ENCODE results near the gene CACNA1C. TPM values are rescaled to one million over a fixed set of nuclear protein-coding genes. Genes with fewer than 3 reads are reported as not detected.

CACNA1C gene
- total and polyA plus RNA-seq, 10 of the 15 experiments (the other 5 are each of a cell fraction or from before 2014, with no cell fraction given): under 0.01 to 0.15 (median 0.09) TPM; not detected in 5

DNA sequence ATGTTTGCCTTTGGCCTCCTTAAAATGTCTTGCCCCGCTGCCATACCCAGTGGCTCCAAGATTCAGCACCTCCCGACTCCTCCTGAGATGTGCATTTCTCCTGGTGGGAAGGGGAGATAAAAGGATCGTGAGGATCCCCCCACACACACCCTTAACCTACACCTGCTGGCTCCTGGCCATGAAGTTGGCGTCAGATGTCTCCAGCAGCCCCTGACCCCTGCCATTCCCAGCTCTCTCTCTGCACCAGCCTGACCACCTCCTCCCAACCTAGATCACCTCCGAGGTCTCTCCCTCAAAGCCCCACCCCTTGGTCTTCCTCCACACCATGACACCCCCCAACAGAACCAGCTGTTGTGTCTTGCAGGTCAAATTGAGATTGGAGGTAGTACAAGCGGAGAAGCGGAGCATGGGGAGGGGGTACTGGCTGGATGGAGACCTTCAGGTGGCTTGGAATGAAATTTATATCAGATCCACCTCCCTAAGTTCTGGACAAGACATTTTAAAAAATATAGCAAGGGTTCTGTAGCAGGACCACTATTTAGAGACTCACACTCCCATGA, 590.9 kb downstream of the CACNA1C start:
- Histone ChIP-seq H4K20me1 (ENCODE audit: control insufficient read depth, insufficient read depth) (no peaks in the 10 kb centered on the region), H3K4me3 (no peak overlapping the region), H3K4me1 (ENCODE audit: control insufficient read depth, insufficient read depth, low read length) (no peaks in the 10 kb centered on the region), H3K36me3 (ENCODE audit: control insufficient read depth in 2 of 2, insufficient read depth in 2 of 2, low read length in 1 of 2) (no peaks in the 10 kb centered on the region), H2AFZ (ENCODE audit: control insufficient read depth, low read depth, low read length) (no peak overlapping the region), H3K27ac (ENCODE audit: control insufficient read depth, insufficient read depth) (no peak overlapping the region), H3K9me3 (replicated peaks; ENCODE audit: control insufficient read depth, insufficient read depth, low read length) (no peaks in the 10 kb centered on the region), H3K79me2 (ENCODE audit: control insufficient read depth, insufficient read depth, low read length) (no peaks in the 10 kb centered on the region), H3K9ac (ENCODE audit: control insufficient read depth, insufficient read depth, low read length) (no peak overlapping the region), H3K27me3 (replicated peaks in 1 of 2; ENCODE audit: control insufficient read depth in 2 of 2, insufficient read depth in 2 of 2, low read length in 1 of 2) (peaks cover 4 to 18% of the 10 kb centered on the region in 2 experiments), H3K4me2 (ENCODE audit: control insufficient read depth, insufficient read depth) (no peak overlapping the region)
- POLR2A ChIA-PET: no interaction called here
- RAD21 ChIA-PET (ENCODE audit: unreplicated experiment): no interaction called here
- TF ChIP-seq BHLHE40 (IDR thresholded peaks at IDR 0.05; ENCODE audit: borderline replicate concordance in 1 of 2, low read depth in 2 of 2, low read length in 1 of 2) (no peak), CREM (IDR thresholded peaks at IDR 0.05; ENCODE audit: low read depth) (no peak), MXI1 (IDR thresholded peaks at IDR 0.05; ENCODE audit: low read depth, low read length) (no peak), CBX5 (IDR thresholded peaks at IDR 0.05; ENCODE audit: low read depth) (no peak), NR2C1 (IDR thresholded peaks at IDR 0.05) (no peak), RFX5 (IDR thresholded peaks at IDR 0.05; ENCODE audit: low read depth, low read length) (no peak), ZZZ3 (IDR thresholded peaks at IDR 0.05; ENCODE audit: control insufficient read depth, insufficient read length, low read depth) (no peak), YBX1 (IDR thresholded peaks at IDR 0.05) (no peak), STAT1 (conservative IDR thresholded peaks at IDR 0.05) (no peak), FOS (IDR thresholded peaks at IDR 0.05; ENCODE audit: borderline replicate concordance, extremely low read depth, insufficient read length) (no peak), CBFB (IDR thresholded peaks at IDR 0.05; ENCODE audit: low read depth) (no peak), MTA2 (IDR thresholded peaks at IDR 0.05; ENCODE audit: low read depth) (no peak), IRF4 (IDR thresholded peaks at IDR 0.05; ENCODE audit: low read depth, low read length) (no peak), TAF1 (IDR thresholded peaks at IDR 0.05; ENCODE audit: borderline replicate concordance, low read depth, low read length) (no peak)
- TF ChIP-seq, protein P1, sequence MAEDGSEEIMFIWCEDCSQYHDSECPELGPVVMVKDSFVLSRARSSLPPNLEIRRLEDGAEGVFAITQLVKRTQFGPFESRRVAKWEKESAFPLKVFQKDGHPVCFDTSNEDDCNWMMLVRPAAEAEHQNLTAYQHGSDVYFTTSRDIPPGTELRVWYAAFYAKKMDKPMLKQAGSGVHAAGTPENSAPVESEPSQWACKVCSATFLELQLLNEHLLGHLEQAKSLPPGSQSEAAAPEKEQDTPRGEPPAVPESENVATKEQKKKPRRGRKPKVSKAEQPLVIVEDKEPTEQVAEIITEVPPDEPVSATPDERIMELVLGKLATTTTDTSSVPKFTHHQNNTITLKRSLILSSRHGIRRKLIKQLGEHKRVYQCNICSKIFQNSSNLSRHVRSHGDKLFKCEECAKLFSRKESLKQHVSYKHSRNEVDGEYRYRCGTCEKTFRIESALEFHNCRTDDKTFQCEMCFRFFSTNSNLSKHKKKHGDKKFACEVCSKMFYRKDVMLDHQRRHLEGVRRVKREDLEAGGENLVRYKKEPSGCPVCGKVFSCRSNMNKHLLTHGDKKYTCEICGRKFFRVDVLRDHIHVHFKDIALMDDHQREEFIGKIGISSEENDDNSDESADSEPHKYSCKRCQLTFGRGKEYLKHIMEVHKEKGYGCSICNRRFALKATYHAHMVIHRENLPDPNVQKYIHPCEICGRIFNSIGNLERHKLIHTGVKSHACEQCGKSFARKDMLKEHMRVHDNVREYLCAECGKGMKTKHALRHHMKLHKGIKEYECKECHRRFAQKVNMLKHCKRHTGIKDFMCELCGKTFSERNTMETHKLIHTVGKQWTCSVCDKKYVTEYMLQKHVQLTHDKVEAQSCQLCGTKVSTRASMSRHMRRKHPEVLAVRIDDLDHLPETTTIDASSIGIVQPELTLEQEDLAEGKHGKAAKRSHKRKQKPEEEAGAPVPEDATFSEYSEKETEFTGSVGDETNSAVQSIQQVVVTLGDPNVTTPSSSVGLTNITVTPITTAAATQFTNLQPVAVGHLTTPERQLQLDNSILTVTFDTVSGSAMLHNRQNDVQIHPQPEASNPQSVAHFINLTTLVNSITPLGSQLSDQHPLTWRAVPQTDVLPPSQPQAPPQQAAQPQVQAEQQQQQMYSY (CRISPR knock-in tag; IDR thresholded peaks at IDR 0.05): no peak
- TF ChIP-seq, protein P2, sequence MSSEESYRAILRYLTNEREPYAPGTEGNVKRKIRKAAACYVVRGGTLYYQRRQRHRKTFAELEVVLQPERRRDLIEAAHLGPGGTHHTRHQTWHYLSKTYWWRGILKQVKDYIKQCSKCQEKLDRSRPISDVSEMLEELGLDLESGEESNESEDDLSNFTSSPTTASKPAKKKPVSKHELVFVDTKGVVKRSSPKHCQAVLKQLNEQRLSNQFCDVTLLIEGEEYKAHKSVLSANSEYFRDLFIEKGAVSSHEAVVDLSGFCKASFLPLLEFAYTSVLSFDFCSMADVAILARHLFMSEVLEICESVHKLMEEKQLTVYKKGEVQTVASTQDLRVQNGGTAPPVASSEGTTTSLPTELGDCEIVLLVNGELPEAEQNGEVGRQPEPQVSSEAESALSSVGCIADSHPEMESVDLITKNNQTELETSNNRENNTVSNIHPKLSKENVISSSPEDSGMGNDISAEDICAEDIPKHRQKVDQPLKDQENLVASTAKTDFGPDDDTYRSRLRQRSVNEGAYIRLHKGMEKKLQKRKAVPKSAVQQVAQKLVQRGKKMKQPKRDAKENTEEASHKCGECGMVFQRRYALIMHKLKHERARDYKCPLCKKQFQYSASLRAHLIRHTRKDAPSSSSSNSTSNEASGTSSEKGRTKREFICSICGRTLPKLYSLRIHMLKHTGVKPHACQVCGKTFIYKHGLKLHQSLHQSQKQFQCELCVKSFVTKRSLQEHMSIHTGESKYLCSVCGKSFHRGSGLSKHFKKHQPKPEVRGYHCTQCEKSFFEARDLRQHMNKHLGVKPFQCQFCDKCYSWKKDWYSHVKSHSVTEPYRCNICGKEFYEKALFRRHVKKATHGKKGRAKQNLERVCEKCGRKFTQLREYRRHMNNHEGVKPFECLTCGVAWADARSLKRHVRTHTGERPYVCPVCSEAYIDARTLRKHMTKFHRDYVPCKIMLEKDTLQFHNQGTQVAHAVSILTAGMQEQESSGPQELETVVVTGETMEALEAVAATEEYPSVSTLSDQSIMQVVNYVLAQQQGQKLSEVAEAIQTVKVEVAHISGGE (CRISPR knock-in tag; IDR thresholded peaks at IDR 0.05): no peak
- TF ChIP-seq, protein P3, sequence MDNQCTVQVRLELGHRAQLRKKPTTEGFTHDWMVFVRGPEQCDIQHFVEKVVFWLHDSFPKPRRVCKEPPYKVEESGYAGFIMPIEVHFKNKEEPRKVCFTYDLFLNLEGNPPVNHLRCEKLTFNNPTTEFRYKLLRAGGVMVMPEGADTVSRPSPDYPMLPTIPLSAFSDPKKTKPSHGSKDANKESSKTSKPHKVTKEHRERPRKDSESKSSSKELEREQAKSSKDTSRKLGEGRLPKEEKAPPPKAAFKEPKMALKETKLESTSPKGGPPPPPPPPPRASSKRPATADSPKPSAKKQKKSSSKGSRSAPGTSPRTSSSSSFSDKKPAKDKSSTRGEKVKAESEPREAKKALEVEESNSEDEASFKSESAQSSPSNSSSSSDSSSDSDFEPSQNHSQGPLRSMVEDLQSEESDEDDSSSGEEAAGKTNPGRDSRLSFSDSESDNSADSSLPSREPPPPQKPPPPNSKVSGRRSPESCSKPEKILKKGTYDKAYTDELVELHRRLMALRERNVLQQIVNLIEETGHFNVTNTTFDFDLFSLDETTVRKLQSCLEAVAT (IDR thresholded peaks at IDR 0.05): no peak
- CTCF ChIA-PET: no interaction called here
- intact Hi-C loops (cut with micrococcal nuclease; ENCODE audit: unreplicated experiment): no loop called here
- BruUV-seq (replicated peaks): no TSS peak
- FAIRE-seq: no peak
- no peak for DNase-seq (ENCODE audit: low read depth, low spot score)
- ATAC-seq: no peak
- WGBS (ENCODE audit: insufficient coverage, insufficient replicate concordance, low lambda C conversion rate, missing lambda C conversion rate): 17% methylated on average over 7 of the region's 7 CpGs
- in situ Hi-C loops (cut with MboI): no loop called here
- SMC1A ChIA-PET (ENCODE audit: uncharacterized antibody, unreplicated experiment): no interaction called here

Data from GM12878 (cell line).